T-helper 1 cell treated with Interleukin-12 subunit alpha and Interleukin-12 subunit beta and Interleukin-4 antibody, amounts not matched to agents 30 μg/mL and 1 μg/mL, for 36 hours (primary cell): Measurements from ENCODE around the gene USP17L17.
"Not testable (repeated sequence)": the region's sequence is repeated elsewhere in the genome, so short reads cannot be mapped to it uniquely, and the experiment has no call there.

ENCODE experiments used
- H3K27ac Mint-ChIP-seq: one replicate; pipeline ENCODE4 v1.8.0; 2021; ENCODE audit warnings: mild to moderate bottlenecking, mixed read lengths
- H3K27me3 Mint-ChIP-seq: one replicate; pipeline ENCODE4 v1.8.0; 2021; ENCODE audit warnings: low read depth, mixed read lengths
- H3K36me3 Mint-ChIP-seq: one replicate; pipeline ENCODE4 v1.8.0; 2021; ENCODE audit warnings: low read depth, mixed read lengths
- H3K4me1 Mint-ChIP-seq: one replicate; pipeline ENCODE4 v1.8.0; 2021; ENCODE audit warnings: low read depth, mixed read lengths
- H3K4me3 Mint-ChIP-seq: one replicate; pipeline ENCODE4 v1.8.0; 2021; ENCODE audit warnings: mild to moderate bottlenecking, moderate library complexity, mixed read lengths
- H3K9me3 Mint-ChIP-seq: one replicate; pipeline ENCODE4 v1.8.0; 2021; ENCODE audit warnings: mixed read lengths

USP17L17 gene, protein sequence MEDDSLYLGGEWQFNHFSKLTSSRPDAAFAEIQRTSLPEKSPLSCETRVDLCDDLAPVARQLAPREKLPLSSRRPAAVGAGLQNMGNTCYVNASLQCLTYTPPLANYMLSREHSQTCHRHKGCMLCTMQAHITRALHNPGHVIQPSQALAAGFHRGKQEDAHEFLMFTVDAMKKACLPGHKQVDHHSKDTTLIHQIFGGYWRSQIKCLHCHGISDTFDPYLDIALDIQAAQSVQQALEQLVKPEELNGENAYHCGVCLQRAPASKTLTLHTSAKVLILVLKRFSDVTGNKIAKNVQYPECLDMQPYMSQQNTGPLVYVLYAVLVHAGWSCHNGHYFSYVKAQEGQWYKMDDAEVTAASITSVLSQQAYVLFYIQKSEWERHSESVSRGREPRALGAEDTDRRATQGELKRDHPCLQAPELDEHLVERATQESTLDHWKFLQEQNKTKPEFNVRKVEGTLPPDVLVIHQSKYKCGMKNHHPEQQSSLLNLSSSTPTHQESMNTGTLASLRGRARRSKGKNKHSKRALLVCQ

DNA sequence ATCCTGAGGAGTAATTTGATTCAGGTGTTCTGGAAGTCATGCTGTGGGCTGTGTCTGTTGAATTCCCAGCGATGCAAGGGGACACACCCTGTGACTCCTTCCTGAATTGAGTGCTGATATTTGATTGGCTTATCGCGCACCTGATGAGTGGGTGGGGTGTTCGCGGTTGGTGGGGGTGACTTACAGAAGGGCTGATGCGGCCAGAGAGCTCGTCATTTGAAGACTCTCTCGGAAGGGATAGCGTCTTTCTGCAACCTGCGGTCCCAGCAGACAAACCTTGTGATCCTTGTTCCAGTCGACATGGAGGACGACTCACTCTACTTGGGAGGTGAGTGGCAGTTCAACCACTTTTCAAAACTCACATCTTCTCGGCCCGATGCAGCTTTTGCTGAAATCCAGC lies at the start of gene USP17L17:
USP17L17 (plus strand) TSS at position 301 of the 400 bp plus-strand sequence; CDS start at position 301, 0 bp downstream.
- not testable (repeated sequence) for H3K4me1 Mint-ChIP-seq, H3K27ac Mint-ChIP-seq, H3K9me3 Mint-ChIP-seq, H3K36me3 Mint-ChIP-seq, H3K4me3 Mint-ChIP-seq, H3K27me3 Mint-ChIP-seq

DNA sequence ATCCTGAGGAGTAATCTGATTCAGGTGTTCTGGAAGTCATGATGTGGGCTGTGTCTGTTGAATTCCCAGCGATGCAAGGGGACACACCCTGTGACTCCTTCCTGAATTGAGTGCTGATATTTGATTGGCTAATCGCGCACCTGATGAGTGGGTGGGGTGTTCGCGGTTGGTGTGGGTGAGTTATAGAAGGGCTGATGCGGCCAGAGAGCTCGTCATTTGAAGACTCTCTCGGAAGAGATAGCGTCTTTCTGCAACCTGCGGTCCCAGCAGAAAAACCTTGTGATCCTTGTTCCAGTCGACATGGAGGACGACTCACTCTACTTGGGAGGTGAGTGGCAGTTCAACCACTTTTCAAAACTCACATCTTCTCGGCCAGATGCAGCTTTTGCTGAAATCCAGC lies 33.3 kb upstream of the USP17L17 start, which contains the start of gene USP17L10:
USP17L10 (plus strand) TSS at position 301 of the 400 bp plus-strand sequence; CDS start at position 301, 0 bp downstream.
- not testable (repeated sequence) for H3K4me1 Mint-ChIP-seq, H3K4me3 Mint-ChIP-seq, H3K9me3 Mint-ChIP-seq, H3K27ac Mint-ChIP-seq, H3K27me3 Mint-ChIP-seq, H3K36me3 Mint-ChIP-seq

GRCh38 chr4:9214701-9215100 lies 29.0 kb upstream of the USP17L17 start:
- not testable (repeated sequence) for H3K4me3 Mint-ChIP-seq, H3K27ac Mint-ChIP-seq, H3K9me3 Mint-ChIP-seq, H3K4me1 Mint-ChIP-seq, H3K27me3 Mint-ChIP-seq, H3K36me3 Mint-ChIP-seq

DNA sequence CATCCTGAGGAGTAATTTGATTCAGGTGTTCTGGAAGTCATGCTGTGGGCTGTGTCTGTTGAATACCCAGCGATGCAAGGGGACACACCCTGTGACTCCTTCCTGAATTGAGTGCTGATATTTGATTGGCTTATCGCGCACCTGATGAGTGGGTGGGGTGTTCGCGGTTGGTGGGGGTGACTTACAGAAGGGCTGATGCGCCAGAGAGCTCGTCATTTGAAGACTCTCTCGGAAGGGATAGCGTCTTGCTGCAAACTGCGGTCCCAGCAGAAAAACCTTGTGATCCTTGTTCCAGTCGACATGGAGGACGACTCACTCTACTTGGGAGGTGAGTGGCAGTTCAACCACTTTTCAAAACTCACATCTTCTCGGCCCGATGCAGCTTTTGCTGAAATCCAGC lies 28.6 kb upstream of the USP17L17 start, which contains the start of gene USP17L11:
USP17L11 (plus strand) TSS at position 301 of the 400 bp plus-strand sequence; CDS start at position 301, 0 bp downstream.
- H3K4me1 Mint-ChIP-seq, H3K36me3 Mint-ChIP-seq, H3K27me3 Mint-ChIP-seq, H3K9me3 Mint-ChIP-seq, H3K27ac Mint-ChIP-seq, H3K4me3 Mint-ChIP-seq: not testable (repeated sequence)

DNA sequence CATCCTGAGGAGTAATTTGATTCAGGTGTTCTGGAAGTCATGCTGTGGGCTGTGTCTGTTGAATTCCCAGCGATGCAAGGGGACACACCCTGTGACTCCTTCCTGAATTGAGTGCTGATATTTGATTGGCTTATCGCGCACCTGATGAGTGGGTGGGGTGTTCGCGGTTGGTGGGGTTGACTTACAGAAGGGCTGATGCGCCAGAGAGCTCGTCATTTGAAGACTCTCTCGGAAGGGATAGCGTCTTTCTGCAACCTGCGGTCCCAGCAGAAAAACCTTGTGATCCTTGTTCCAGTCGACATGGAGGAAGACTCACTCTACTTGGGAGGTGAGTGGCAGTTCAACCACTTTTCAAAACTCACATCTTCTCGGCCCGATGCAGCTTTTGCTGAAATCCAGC lies 23.8 kb upstream of the USP17L17 start, which contains the start of gene USP17L12:
USP17L12 (plus strand) TSS at position 301 of the 400 bp plus-strand sequence; CDS start at position 301, 0 bp downstream.
- not testable (repeated sequence) for H3K4me1 Mint-ChIP-seq, H3K27me3 Mint-ChIP-seq, H3K9me3 Mint-ChIP-seq, H3K36me3 Mint-ChIP-seq, H3K4me3 Mint-ChIP-seq, H3K27ac Mint-ChIP-seq

DNA sequence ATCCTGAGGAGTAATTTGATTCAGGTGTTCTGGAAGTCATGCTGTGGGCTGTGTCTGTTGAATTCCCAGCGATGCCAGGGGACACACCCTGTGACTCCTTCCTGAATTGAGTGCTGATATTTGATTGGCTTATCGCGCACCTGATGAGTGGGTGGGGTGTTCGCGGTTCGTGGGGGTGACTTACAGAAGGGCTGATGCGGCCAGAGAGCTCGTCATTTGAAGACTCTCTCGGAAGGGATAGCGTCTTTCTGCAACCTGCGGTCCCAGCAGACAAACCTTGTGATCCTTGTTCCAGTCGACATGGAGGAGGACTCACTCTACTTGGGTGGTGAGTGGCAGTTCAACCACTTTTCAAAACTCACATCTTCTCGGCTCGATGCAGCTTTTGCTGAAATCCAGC lies 19.1 kb upstream of the USP17L17 start, which contains the start of gene USP17L13:
USP17L13 (plus strand) TSS at position 301 of the 400 bp plus-strand sequence; CDS start at position 301, 0 bp downstream.
- not testable (repeated sequence) for H3K4me1 Mint-ChIP-seq, H3K4me3 Mint-ChIP-seq, H3K9me3 Mint-ChIP-seq, H3K36me3 Mint-ChIP-seq, H3K27ac Mint-ChIP-seq, H3K27me3 Mint-ChIP-seq

DNA sequence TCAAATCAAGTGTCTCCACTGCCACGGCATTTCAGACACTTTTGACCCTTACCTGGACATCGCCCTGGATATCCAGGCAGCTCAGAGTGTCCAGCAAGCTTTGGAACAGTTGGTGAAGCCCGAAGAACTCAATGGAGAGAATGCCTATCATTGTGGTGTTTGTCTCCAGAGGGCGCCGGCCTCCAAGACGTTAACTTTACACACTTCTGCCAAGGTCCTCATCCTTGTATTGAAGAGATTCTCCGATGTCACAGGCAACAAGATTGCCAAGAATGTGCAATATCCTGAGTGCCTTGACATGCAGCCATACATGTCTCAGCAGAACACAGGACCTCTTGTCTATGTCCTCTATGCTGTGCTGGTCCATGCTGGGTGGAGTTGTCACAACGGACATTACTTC lies 13.4 kb upstream of the USP17L17 start:
- not testable (repeated sequence) for H3K4me3 Mint-ChIP-seq, H3K9me3 Mint-ChIP-seq, H3K36me3 Mint-ChIP-seq, H3K27me3 Mint-ChIP-seq, H3K27ac Mint-ChIP-seq, H3K4me1 Mint-ChIP-seq

- not testable (repeated sequence) for H3K27ac Mint-ChIP-seq, H3K27me3 Mint-ChIP-seq, H3K36me3 Mint-ChIP-seq, H3K4me3 Mint-ChIP-seq, H3K9me3 Mint-ChIP-seq, H3K4me1 Mint-ChIP-seq
Observed at GRCh38 chr4:9234085-9234484, 9.6 kb upstream of the USP17L17 start, which contains the start of gene USP17L15. Gene USP17L15 (plus strand): TSS chr4:9234385. CDS start chr4:9234385, 0 bp downstream.

DNA sequence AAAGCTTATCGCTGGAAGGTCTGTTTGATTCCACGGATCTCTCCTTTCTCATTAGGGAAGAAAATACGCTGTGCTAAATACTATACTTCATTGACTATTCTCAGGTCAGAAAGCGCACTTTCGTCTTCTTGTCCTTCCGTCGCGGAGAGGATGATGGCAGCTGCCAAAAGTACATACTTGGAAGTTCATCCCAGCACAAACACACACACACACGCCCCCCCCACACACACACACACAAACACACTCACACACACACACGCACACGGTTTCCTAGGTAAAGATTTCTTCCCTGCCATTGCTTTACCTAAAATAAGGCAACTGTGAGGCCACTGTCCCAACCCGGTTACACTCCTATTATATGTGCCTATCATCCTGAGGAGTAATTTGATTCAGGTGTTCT lies 5.2 kb upstream of the USP17L17 start:
- H3K4me1 Mint-ChIP-seq: not testable (repeated sequence)

GRCh38 chr4:9247953-9248680 lies 4.4 kb downstream of the USP17L17 start, which contains the start of gene USP17L18:
Gene USP17L18 (plus strand): TSS chr4:9248630. CDS start chr4:9248630, 0 bp downstream.
- not testable (repeated sequence) for H3K9me3 Mint-ChIP-seq, H3K27me3 Mint-ChIP-seq, H3K27ac Mint-ChIP-seq, H3K36me3 Mint-ChIP-seq, H3K4me1 Mint-ChIP-seq, H3K4me3 Mint-ChIP-seq

More for the DNA sequence above, 5.2 kb upstream of the USP17L17 start:
- H3K27ac Mint-ChIP-seq, H3K9me3 Mint-ChIP-seq, H3K4me3 Mint-ChIP-seq, H3K27me3 Mint-ChIP-seq, H3K36me3 Mint-ChIP-seq: not testable (repeated sequence)

GRCh38 chr4:9253078-9253477 lies 9.4 kb downstream of the USP17L17 start, which contains the start of gene USP17L19:
Gene USP17L19 (plus strand): TSS chr4:9253378. CDS start chr4:9253378, 0 bp downstream.
- not testable (repeated sequence) for H3K27me3 Mint-ChIP-seq, H3K36me3 Mint-ChIP-seq, H3K9me3 Mint-ChIP-seq, H3K27ac Mint-ChIP-seq, H3K4me1 Mint-ChIP-seq, H3K4me3 Mint-ChIP-seq

DNA sequence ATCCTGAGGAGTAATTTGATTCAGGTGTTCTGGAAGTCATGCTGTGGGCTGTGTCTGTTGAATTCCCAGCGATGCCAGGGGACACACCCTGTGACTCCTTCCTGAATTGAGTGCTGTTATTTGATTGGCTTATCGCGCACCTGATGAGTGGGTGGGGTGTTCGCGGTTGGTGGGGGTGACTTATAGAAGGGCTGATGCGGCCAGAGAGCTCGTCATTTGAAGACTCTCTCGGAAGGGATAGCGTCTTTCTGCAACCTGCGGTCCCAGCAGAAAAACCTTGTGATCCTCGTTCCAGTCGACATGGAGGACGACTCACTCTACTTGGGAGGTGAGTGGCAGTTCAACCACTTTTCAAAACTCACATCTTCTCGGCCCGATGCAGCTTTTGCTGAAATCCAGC lies 14.1 kb downstream of the USP17L17 start, which contains the start of gene USP17L20:
USP17L20 (plus strand) TSS at position 301 of the 400 bp plus-strand sequence; CDS start at position 301, 0 bp downstream.
- not testable (repeated sequence) for H3K9me3 Mint-ChIP-seq, H3K4me1 Mint-ChIP-seq, H3K27ac Mint-ChIP-seq, H3K4me3 Mint-ChIP-seq, H3K36me3 Mint-ChIP-seq, H3K27me3 Mint-ChIP-seq

GRCh38 chr4:9262572-9262971 lies 18.9 kb downstream of the USP17L17 start, which contains the start of gene USP17L21:
Gene USP17L21 (plus strand): TSS chr4:9262872. CDS start chr4:9262872, 0 bp downstream.
- H3K4me1 Mint-ChIP-seq, H3K4me3 Mint-ChIP-seq, H3K27ac Mint-ChIP-seq, H3K9me3 Mint-ChIP-seq, H3K36me3 Mint-ChIP-seq, H3K27me3 Mint-ChIP-seq: not testable (repeated sequence)

- H3K27ac Mint-ChIP-seq: not testable (repeated sequence)
Observed at GRCh38 chr4:9267319-9267718, 23.6 kb downstream of the USP17L17 start, which contains the start of gene USP17L22. Gene USP17L22 (plus strand): TSS chr4:9267619. CDS start chr4:9267619, 0 bp downstream.

More at GRCh38 chr4:9267319-9267718, 23.6 kb downstream of the USP17L17 start, which contains the start of gene USP17L22:
- H3K27me3 Mint-ChIP-seq, H3K36me3 Mint-ChIP-seq, H3K9me3 Mint-ChIP-seq, H3K4me3 Mint-ChIP-seq, H3K4me1 Mint-ChIP-seq: not testable (repeated sequence)
